ENCODE data around the gene PCDH9.
"Not testable (repeated sequence)": the region's sequence is repeated elsewhere in the genome, so short reads cannot be mapped to it uniquely, and the experiment has no call there.

GRCh38 chr13:66621906-66622447 is 608.2 kb downstream of the PCDH9 start:
- TF ChIP-seq CTCF, POLR2A (IDR thresholded peaks at IDR 0.05): not testable (repeated sequence)

Data from upper lobe of left lung (tissue), 4 donors.